GM12878 (cell line): ENCODE data around the gene SNRNP35. TPM values are rescaled to one million over a fixed set of nuclear protein-coding genes. Genes with fewer than 3 reads are reported as not detected.
A peak's percentile ranks its signal among the peaks of the same experiment; 100 is the strongest.

Source experiments
- ATF2 ChIP-seq: IDR thresholded peaks from 2 replicates; pipeline ENCODE4 v1.6.1; 2012; ENCODE audit warnings: low read length, inconsistent platforms
- ATF3 ChIP-seq: IDR thresholded peaks from 2 replicates; pipeline ENCODE4 v1.6.1; 2011; ENCODE audit warnings: low read depth, mild to moderate bottlenecking, low read length, moderate library complexity, borderline replicate concordance; ENCODE audit errors: extremely low read depth
- CREM ChIP-seq: IDR thresholded peaks from 2 replicates; pipeline ENCODE4 v1.6.1; 2014; ENCODE audit warnings: antibody characterized with exemption, low read depth
- E2F4 ChIP-seq: IDR thresholded peaks from 2 replicates; pipeline ENCODE4 v1.6.1; 2012; ENCODE audit warnings: low read depth, low read length, improper control_type of control experiment
- EZH2 ChIP-seq: IDR thresholded peaks from 2 replicates; pipeline ENCODE4 v1.6.1; 2012; ENCODE audit warnings: low read depth, mild to moderate bottlenecking, control low read depth, inconsistent platforms, low read length, borderline replicate concordance; ENCODE audit not compliant: control insufficient read depth
- HDAC6 ChIP-seq: fragments of 200-600 bp; sonication (generic); IDR thresholded peaks from one replicate; pipeline ENCODE4 v1.8.0; 2017; ENCODE audit warnings: antibody characterized with exemption; ENCODE audit not compliant: unreplicated experiment
- IRF3 ChIP-seq: fragments of 450-650 bp; IDR thresholded peaks from 2 replicates; pipeline ENCODE4 v1.6.1; 2014; ENCODE audit warnings: mild to moderate bottlenecking
- MEF2B ChIP-seq: fragments of 450-650 bp; IDR thresholded peaks from 2 replicates; pipeline ENCODE4 v1.6.1; 2018; ENCODE audit warnings: mild to moderate bottlenecking, moderate library complexity; ENCODE audit not compliant: partially characterized antibody, poor library complexity, severe bottlenecking
- MLLT1 ChIP-seq: fragments of 450-650 bp; IDR thresholded peaks from 2 replicates; pipeline ENCODE4 v1.6.1; 2016; ENCODE audit warnings: mild to moderate bottlenecking
- NR2C1 ChIP-seq: fragments of 450-650 bp; IDR thresholded peaks from 2 replicates; pipeline ENCODE4 v1.6.1; 2017; ENCODE audit warnings: antibody characterized with exemption, mild to moderate bottlenecking, moderate library complexity
- NRF1 ChIP-seq: conservative IDR thresholded peaks from 2 replicates; pipeline ENCODE4 v1.6.1; 2011; ENCODE audit warnings: mild to moderate bottlenecking, low read depth, low read length, improper control_type of control experiment
- PBX3 ChIP-seq: IDR thresholded peaks from 2 replicates; pipeline ENCODE4 v1.6.1; 2011; ENCODE audit warnings: mild to moderate bottlenecking, low read depth, low read length, moderate library complexity; ENCODE audit not compliant: insufficient replicate concordance
- RELB ChIP-seq: fragments of 450-650 bp; IDR thresholded peaks from 2 replicates; pipeline ENCODE4 v1.6.1; 2017; ENCODE audit warnings: low read depth, mild to moderate bottlenecking, moderate library complexity
- SIX5 ChIP-seq: IDR thresholded peaks from 2 replicates; pipeline ENCODE4 v1.6.1; 2011; ENCODE audit warnings: mild to moderate bottlenecking, low read depth, low read length, moderate library complexity; ENCODE audit not compliant: severe bottlenecking
- SMAD5 ChIP-seq: IDR thresholded peaks from 2 replicates; pipeline ENCODE4 v1.6.1; 2016; ENCODE audit warnings: antibody characterized with exemption, low read depth
- SP1 ChIP-seq: IDR thresholded peaks from one replicate; pipeline ENCODE4 v1.6.1; 2011; ENCODE audit warnings: low read depth, low read length
- TCF12 ChIP-seq: IDR thresholded peaks from 2 replicates; pipeline ENCODE4 v1.6.1; 2011; ENCODE audit warnings: low read depth, mild to moderate bottlenecking, low read length
- YY1 ChIP-seq: IDR thresholded peaks from 2 replicates; pipeline ENCODE4 v1.6.1; 2011; ENCODE audit warnings: low read depth, mild to moderate bottlenecking, low read length
- ZNF217 ChIP-seq: fragments of 450-650 bp; IDR thresholded peaks from 2 replicates; pipeline ENCODE4 v1.6.1; 2017; ENCODE audit warnings: antibody characterized with exemption, mild to moderate bottlenecking
- ZNF24 ChIP-seq: fragments of 450-650 bp; IDR thresholded peaks from 2 replicates; pipeline ENCODE4 v1.6.1; 2017; ENCODE audit warnings: antibody characterized with exemption, mild to moderate bottlenecking
- ZNF384 ChIP-seq: IDR thresholded peaks from 2 replicates; pipeline ENCODE4 v1.6.1; 2012; ENCODE audit warnings: low read depth, mild to moderate bottlenecking, low read length, improper control_type of control experiment, borderline replicate concordance
- polyA plus RNA-seq, 11 experiments: library from polyadenylated mRNA; depleted of rRNA in 4 of 11; unstranded in 6 of 11; stranded (reverse) in 5 of 11; fragments of >200 nt; fragmentation: Nextera tagmentation in 4 of 11; fragmentation: Illumina TruSeq in 1 of 11; extraction: Ambion mirVana in 4 of 11; extraction: Trizol in 1 of 11; gene quantifications; 1 replicate in 1 of 11; 2 replicates in 10 of 11; pipeline versions ENCODE4 v1.2.1 to v1.2.3, GENCODE V29; 2011 to 2016; ENCODE audit warnings: inconsistent platforms in 2 of 11, missing spikeins in 2 of 11, low read depth in 1 of 11
- total RNA-seq, 4 experiments: library from RNA; depleted of rRNA in 3 of 4; stranded (reverse); fragments of >200 nt in 3 of 4; fragmentation: Illumina TruSeq in 1 of 4; extraction: Trizol in 1 of 4; gene quantifications; 2 replicates each; pipeline versions ENCODE4 v1.2.1 to v1.2.3, GENCODE V29; 2013 to 2021

Gene SNRNP35
- total and polyA plus RNA-seq, 10 of the 15 experiments (the other 5 are each of a cell fraction or from before 2014, with no cell fraction given) = 21.6 to 49.6 (median 29.0) TPM

GRCh38 chr12:123457980-123458779 is at the start of gene SNRNP35 (continued):
- TF ChIP-seq IRF3 = no peak
- TF ChIP-seq CREM = peak; percentile 24; the same call in 1 of the 2 replicates
- TF ChIP-seq EZH2 = no peak
- peak; percentile 81; the same call in 1 of the 2 replicates for TF ChIP-seq TCF12
- TF ChIP-seq NR2C1 = peak; percentile 62
- peak; percentile 11 for TF ChIP-seq SP1
- TF ChIP-seq NRF1 = peak; percentile 79
- TF ChIP-seq SIX5 = peak; percentile 40
- peak; percentile 85 for TF ChIP-seq RELB
- TF ChIP-seq MEF2B = peak; percentile 38
- no peak for TF ChIP-seq ATF3
- TF ChIP-seq ZNF24 = 0 out of 2 replicates have a peak, but pooled peaks have one; percentile 51
- TF ChIP-seq ATF2 = no peak
- peak; percentile 69; the same call in 1 of the 2 replicates for TF ChIP-seq ZNF217
- peak; percentile 22; the same call in 1 of the 2 replicates for TF ChIP-seq MLLT1
- TF ChIP-seq HDAC6 = no peak
- TF ChIP-seq PBX3 = no peak
- 0 out of 2 replicates have a peak, but pooled peaks have one; percentile 17 for TF ChIP-seq E2F4
- peak; percentile 97 for TF ChIP-seq YY1
- peak; percentile 73 for TF ChIP-seq SMAD5
- peak; percentile 85 for TF ChIP-seq ZNF384
